Left lung (tissue), 10 donors: Measurements from ENCODE around the gene EEPD1. TPM values are rescaled to one million over a fixed set of nuclear protein-coding genes. Genes with fewer than 3 reads are reported as not detected.

Source experiments
- ATAC-seq: fragments of 200-7000 bp; cut with Tn5 transposase; one replicate; pipeline ENCODE4 v1.9.1; 2020; ENCODE audit warnings: moderate library complexity
- DNase-seq, 4 donors: peaks; one replicate each; pipeline ENCODE4 v3.0.0-alpha.2; 2013 to 2020
- H3K27ac ChIP-seq, 2 donors: fragments of 200-600 bp; sonication (generic) in 1 of 2; one replicate each; pipeline versions ENCODE4 v1.5.0 to v1.8.0; 2020 to 2021
- H3K27me3 ChIP-seq, 2 donors: fragments of 200-600 bp; sonication (generic) in 1 of 2; one replicate each; pipeline versions ENCODE4 v1.5.0 to v1.8.0; 2020 to 2021
- H3K36me3 ChIP-seq, 2 donors: fragments of 200-600 bp; sonication (generic) in 1 of 2; one replicate each; pipeline versions ENCODE4 v1.5.0 to v1.8.0; 2020 to 2021
- H3K4me1 ChIP-seq, 2 donors: fragments of 200-600 bp; one replicate each; pipeline ENCODE4 v1.8.0; 2021
- H3K4me3 ChIP-seq, 2 donors: fragments of 200-600 bp; sonication (generic) in 1 of 2; one replicate each; pipeline versions ENCODE4 v1.5.0 to v1.8.0; 2020 to 2021; ENCODE audit warnings: mild to moderate bottlenecking in 1 of 2
- H3K9me3 ChIP-seq, 2 donors: fragments of 200-600 bp; sonication (generic) in 1 of 2; one replicate each; pipeline versions ENCODE4 v1.5.0 to v1.8.0; 2020 to 2021
- CTCF ChIP-seq, 2 donors: fragments of 200-600 bp; sonication (generic) in 1 of 2; IDR thresholded peaks; one replicate each; pipeline versions ENCODE4 v1.5.0 to v1.8.0; 2021; ENCODE audit warnings: antibody characterized with exemption in 2 of 2
- intact Hi-C, 2 donors: fragments of 100-400 bp; cut with DNase I; formaldehyde crosslinking; loops; one replicate each; pipeline versions ENCODE4 v1.11.2 to v1.14.2; 2022
- polyA plus RNA-seq, 6 donors: library from polyadenylated mRNA; unstranded; fragments of 120-200 nt; gene quantifications; one replicate each; pipeline ENCODE4 v1.2.1, GENCODE V29; 2013; ENCODE audit not compliant: insufficient read length in 6 of 6
- total RNA-seq, 2 donors: library from RNA; stranded (reverse); fragmentation: NEBNext Ultra II Directional; extraction: Animal tissue kit (Norgen Biotek cat#: 25700); gene quantifications; one replicate each; pipeline ENCODE4 v1.2.1, GENCODE V29; 2021
- donor health status: DM: no; HTN: yes; CAD: no.
- donor health status: DM: no; HTN: no; CAD: no.

The EEPD1 gene
- total and polyA plus RNA-seq, 8 donors = 7.8 to 22.8 (median 19.0) TPM

- ATAC-seq (no peak), DNase-seq (no peak)
- no peak for TF ChIP-seq CTCF (IDR thresholded peaks at IDR 0.05)
- peak overlapping the region in 1 of 2 donors; percentile 78 for H3K27ac ChIP-seq
- no peaks in the 10 kb centered on the region for H3K27me3 ChIP-seq
- H3K4me3 ChIP-seq = no peak overlapping the region
- H3K4me1 ChIP-seq = peaks cover 8 to 81% of the 10 kb centered on the region in 2 donors
- H3K9me3 ChIP-seq = no peaks in the 10 kb centered on the region
- intact Hi-C loops = no loop called here
- H3K36me3 ChIP-seq = no peaks in the 10 kb centered on the region
Measured at GRCh38 chr7:36288501-36288900, 135.4 kb downstream of the EEPD1 start.

GRCh38 chr7:36289833-36290661 lies 137.0 kb downstream of the EEPD1 start:
- Histone ChIP-seq H3K4me3 (no peak overlapping the region), H3K4me1 (peaks cover 8 to 65% of the 10 kb centered on the region in 2 donors), H3K27me3 (no peaks in the 10 kb centered on the region), H3K27ac (peak overlapping the region in 1 of 2 donors; percentile 34), H3K9me3 (no peaks in the 10 kb centered on the region), H3K36me3 (no peaks in the 10 kb centered on the region)
- TF ChIP-seq CTCF (IDR thresholded peaks at IDR 0.05) = no peak
- DNase-seq (peak in 1 of 4 donors; percentile 55), ATAC-seq (peak; percentile 55)
- intact Hi-C loops = loop anchor here in 1 of 2 donors (5.0 kb wide), 1 partner anchor 303 kb away; no protein-coding TSS in a partner anchor

- Histone ChIP-seq H3K4me3 (peak overlapping the region in 1 of 2 donors; percentile 18), H3K9me3 (no peaks in the 10 kb centered on the region), H3K27me3 (no peaks in the 10 kb centered on the region), H3K36me3 (no peaks in the 10 kb centered on the region), H3K27ac (peak overlapping the region; percentile 71 to 83), H3K4me1 (peaks cover 8 to 49% of the 10 kb centered on the region in 2 donors)
- intact Hi-C loops = loop anchor here in 1 of 2 donors (5.0 kb wide), 1 partner anchor 304 kb away; no protein-coding TSS in a partner anchor
- TF ChIP-seq CTCF (IDR thresholded peaks at IDR 0.05) = peak; percentile 96 to 97
- DNase-seq = peak; percentile 82 to 94 (median 91)
- peak; percentile 95 for ATAC-seq
Measured at GRCh38 chr7:36291387-36292316, 138.6 kb downstream of the EEPD1 start.

DNA sequence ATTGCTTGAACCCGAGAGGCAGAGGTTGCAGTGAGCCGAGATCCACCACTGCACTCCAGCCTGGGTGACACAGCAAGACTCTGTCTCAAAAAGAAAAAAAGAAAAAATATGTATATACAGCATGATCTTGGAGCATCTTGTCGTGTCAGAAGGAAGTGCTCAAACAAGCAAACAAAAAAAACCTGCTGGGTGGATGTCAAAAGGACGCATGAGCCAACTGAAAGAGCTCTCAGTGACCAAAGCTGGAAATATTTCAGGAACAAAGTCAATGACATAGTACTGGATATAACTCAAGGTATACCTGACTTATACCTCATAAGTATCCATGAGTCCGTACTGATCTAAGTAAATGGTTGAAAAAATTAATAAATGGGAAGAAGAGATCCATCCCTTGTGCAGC lies 142.0 kb downstream of the EEPD1 start:
- peaks cover 0 to 20% of the 10 kb centered on the region in 2 donors for H3K36me3 ChIP-seq
- intact Hi-C loops = no loop called here
- DNase-seq (no peak), ATAC-seq (peak; percentile 3)
- no peak for TF ChIP-seq CTCF (IDR thresholded peaks at IDR 0.05)
- no peak overlapping the region for H3K27ac ChIP-seq
- no peaks in the 10 kb centered on the region for H3K27me3 ChIP-seq
- peaks cover 8 to 36% of the 10 kb centered on the region in 2 donors for H3K4me1 ChIP-seq
- H3K4me3 ChIP-seq = no peak overlapping the region
- H3K9me3 ChIP-seq = no peaks in the 10 kb centered on the region
